ENCODE data around the gene GRB10.

GRB10 gene

GRCh38 chr7:50674896-50675835 lies 107.5 kb downstream of the GRB10 start:
- H3K4me3 ChIP-seq (ENCODE audit: low read depth, low read length), result no peak overlapping the region

GRCh38 chr7:50674299-50674698 lies 108.4 kb downstream of the GRB10 start:
- H3K4me3 ChIP-seq (ENCODE audit: low read depth, low read length), result no peak overlapping the region

- no peak overlapping the region for H3K4me3 ChIP-seq (ENCODE audit: low read depth, low read length)
Observed at GRCh38 chr7:50673096-50673495, 109.6 kb downstream of the GRB10 start.

GRCh38 chr7:50672045-50672444 lies 110.7 kb downstream of the GRB10 start:
- H3K4me3 ChIP-seq (ENCODE audit: low read depth, low read length), result no peak overlapping the region

- H3K4me3 ChIP-seq (ENCODE audit: low read depth, low read length), result no peak overlapping the region
Observed at GRCh38 chr7:50671386-50671785, 111.3 kb downstream of the GRB10 start.

- no peak overlapping the region for H3K4me3 ChIP-seq (ENCODE audit: low read depth, low read length)
Observed at GRCh38 chr7:50669890-50670289, 112.8 kb downstream of the GRB10 start.

GRCh38 chr7:50667789-50668226 lies 114.9 kb downstream of the GRB10 start:
- H3K4me3 ChIP-seq (ENCODE audit: low read depth, low read length), result no peak overlapping the region

GRCh38 chr7:50667338-50667737 lies 115.4 kb downstream of the GRB10 start:
- no peak overlapping the region for H3K4me3 ChIP-seq (ENCODE audit: low read depth, low read length)

GRCh38 chr7:50666124-50666496 lies 116.6 kb downstream of the GRB10 start:
- no peak overlapping the region for H3K4me3 ChIP-seq (ENCODE audit: low read depth, low read length)

GRCh38 chr7:50665403-50666123 lies 117.1 kb downstream of the GRB10 start:
- no peak overlapping the region for H3K4me3 ChIP-seq (ENCODE audit: low read depth, low read length)

- no peak overlapping the region for H3K4me3 ChIP-seq (ENCODE audit: low read depth, low read length)
Observed at GRCh38 chr7:50664937-50665336, 117.8 kb downstream of the GRB10 start.

GRCh38 chr7:50664461-50664922 lies 118.2 kb downstream of the GRB10 start:
- no peak overlapping the region for H3K4me3 ChIP-seq (ENCODE audit: low read depth, low read length)

- H3K4me3 ChIP-seq (ENCODE audit: low read depth, low read length), result no peak overlapping the region
Observed at GRCh38 chr7:50663396-50664102, 119.1 kb downstream of the GRB10 start.

GRCh38 chr7:50662996-50663395 lies 119.7 kb downstream of the GRB10 start:
- no peak overlapping the region for H3K4me3 ChIP-seq (ENCODE audit: low read depth, low read length)

GRCh38 chr7:50662041-50662694 lies 120.5 kb downstream of the GRB10 start:
- H3K4me3 ChIP-seq (ENCODE audit: low read depth, low read length), result no peak overlapping the region

GRCh38 chr7:50661345-50662040 lies 121.2 kb downstream of the GRB10 start:
- no peak overlapping the region for H3K4me3 ChIP-seq (ENCODE audit: low read depth, low read length)

GRCh38 chr7:50660830-50661175 lies 121.9 kb downstream of the GRB10 start:
- no peak overlapping the region for H3K4me3 ChIP-seq (ENCODE audit: low read depth, low read length)

- H3K4me3 ChIP-seq (ENCODE audit: low read depth, low read length), result no peak overlapping the region
Observed at GRCh38 chr7:50660040-50660829, 122.5 kb downstream of the GRB10 start.

- H3K4me3 ChIP-seq (ENCODE audit: low read depth, low read length), result no peak overlapping the region
Observed at GRCh38 chr7:50659329-50659965, 123.2 kb downstream of the GRB10 start.

Data from iPS-11a (cell line).